Ishikawa (cell line): Measurements from ENCODE around the gene PADI1.

Experiments used
- CEBPB ChIP-seq: IDR thresholded peaks from 2 replicates; pipeline ENCODE4 v1.6.1; 2012
- CREB1 ChIP-seq: IDR thresholded peaks from 2 replicates; pipeline ENCODE4 v1.6.1; 2012; ENCODE audit warnings: low read depth
- EGR1 ChIP-seq: IDR thresholded peaks from 2 replicates; pipeline ENCODE4 v1.6.1; 2012
- EP300 ChIP-seq: IDR thresholded peaks from 2 replicates; pipeline ENCODE4 v1.6.1; 2012; ENCODE audit warnings: borderline replicate concordance
- FOXM1 ChIP-seq: IDR thresholded peaks from 2 replicates; pipeline ENCODE4 v1.6.1; 2012; ENCODE audit warnings: low read depth, borderline replicate concordance
- MAX ChIP-seq: IDR thresholded peaks from 2 replicates; pipeline ENCODE4 v1.6.1; 2012
- NFIC ChIP-seq: IDR thresholded peaks from 2 replicates; pipeline ENCODE4 v1.6.1; 2012
- RAD21 ChIP-seq: IDR thresholded peaks from 2 replicates; pipeline ENCODE4 v1.6.1; 2012; ENCODE audit warnings: low read depth
- REST ChIP-seq: IDR thresholded peaks from 2 replicates; pipeline ENCODE4 v1.6.1; 2012; ENCODE audit warnings: low read depth, mild to moderate bottlenecking
- TAF1 ChIP-seq: IDR thresholded peaks from 2 replicates; pipeline ENCODE4 v1.6.1; 2012; ENCODE audit warnings: low read depth, mild to moderate bottlenecking
- TCF12 ChIP-seq: IDR thresholded peaks from 2 replicates; pipeline ENCODE4 v1.6.1; 2012; ENCODE audit warnings: low read depth
- TEAD4 ChIP-seq: IDR thresholded peaks from 2 replicates; pipeline ENCODE4 v1.6.1; 2012
- USF1 ChIP-seq: IDR thresholded peaks from 2 replicates; pipeline ENCODE4 v1.6.1; 2012
- YY1 ChIP-seq: IDR thresholded peaks from 2 replicates; pipeline ENCODE4 v1.6.1; 2012; ENCODE audit warnings: low read depth
- ZBTB7A ChIP-seq: IDR thresholded peaks from 2 replicates; pipeline ENCODE4 v1.6.1; 2012; ENCODE audit warnings: low read depth

The PADI1 gene

GRCh38 chr1:17208546-17208945 lies 3.6 kb downstream of the PADI1 start:
- TF ChIP-seq CEBPB (no peak), MAX (no peak), EGR1 (no peak), YY1 (no peak), REST (no peak), USF1 (no peak), RAD21 (no peak), TEAD4 (no peak), EP300 (no peak)

- TF ChIP-seq YY1 (no peak), CREB1 (no peak), TCF12 (no peak), CEBPB (no peak), TEAD4 (no peak)
Measured at GRCh38 chr1:17209430-17209829, 4.5 kb downstream of the PADI1 start.

GRCh38 chr1:17210176-17210575 lies 5.2 kb downstream of the PADI1 start:
- TF ChIP-seq FOXM1 (no peak), YY1 (no peak), NFIC (no peak)

GRCh38 chr1:17211377-17211776 lies 6.4 kb downstream of the PADI1 start:
- TF ChIP-seq EGR1 (no peak), CREB1 (no peak), TCF12 (no peak), NFIC (no peak), CEBPB (no peak), ZBTB7A (no peak), MAX (no peak), YY1 (no peak), USF1 (no peak), TEAD4 (no peak), EP300 (no peak), REST (no peak), FOXM1 (no peak), RAD21 (no peak), TAF1 (no peak)

GRCh38 chr1:17212009-17212408 lies 7.1 kb downstream of the PADI1 start:
- no peak for TF ChIP-seq CREB1
- TF ChIP-seq USF1: no peak
- peak; percentile 90 for TF ChIP-seq TCF12
- TF ChIP-seq NFIC: peak; percentile 96
- TF ChIP-seq TAF1: no peak
- peak; percentile 37 for TF ChIP-seq RAD21
- TF ChIP-seq EP300: peak; percentile 89
- TF ChIP-seq YY1: peak; percentile 12; the same call in 1 of the 2 replicates
- peak; percentile 85 for TF ChIP-seq TEAD4
- TF ChIP-seq REST: no peak
- peak; percentile 63; the same call in 1 of the 2 replicates for TF ChIP-seq FOXM1
- TF ChIP-seq EGR1: no peak
- no peak; the same call in 1 of the 2 replicates for TF ChIP-seq MAX
- TF ChIP-seq CEBPB: no peak
- TF ChIP-seq ZBTB7A: 0 out of 2 replicates have a peak, but pooled peaks have one; percentile 1
